ENCODE measurements around the gene CEP89.
"Not testable (repeated sequence)": the region's sequence is repeated elsewhere in the genome, so short reads cannot be mapped to it uniquely, and the experiment has no call there.

DNA sequence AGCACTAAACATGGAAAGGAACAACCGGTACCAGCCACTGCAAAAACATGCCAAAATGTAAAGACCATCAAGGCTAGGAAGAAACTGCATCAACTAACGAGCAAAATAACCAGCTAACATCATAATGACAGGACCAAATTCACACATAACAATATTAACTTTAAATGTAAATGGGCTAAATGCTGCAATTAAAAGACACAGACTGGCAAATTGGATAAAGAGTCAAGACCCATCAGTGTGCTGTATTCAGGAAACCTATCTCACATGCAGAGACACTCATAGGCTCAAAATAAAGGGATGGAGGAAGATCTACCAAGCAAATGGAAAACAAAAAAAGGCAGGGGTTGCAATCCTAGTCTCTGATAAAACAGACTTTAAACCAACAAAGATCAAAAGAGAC is 123.7 kb downstream of the CEP89 start:
- TF ChIP-seq, protein P1, sequence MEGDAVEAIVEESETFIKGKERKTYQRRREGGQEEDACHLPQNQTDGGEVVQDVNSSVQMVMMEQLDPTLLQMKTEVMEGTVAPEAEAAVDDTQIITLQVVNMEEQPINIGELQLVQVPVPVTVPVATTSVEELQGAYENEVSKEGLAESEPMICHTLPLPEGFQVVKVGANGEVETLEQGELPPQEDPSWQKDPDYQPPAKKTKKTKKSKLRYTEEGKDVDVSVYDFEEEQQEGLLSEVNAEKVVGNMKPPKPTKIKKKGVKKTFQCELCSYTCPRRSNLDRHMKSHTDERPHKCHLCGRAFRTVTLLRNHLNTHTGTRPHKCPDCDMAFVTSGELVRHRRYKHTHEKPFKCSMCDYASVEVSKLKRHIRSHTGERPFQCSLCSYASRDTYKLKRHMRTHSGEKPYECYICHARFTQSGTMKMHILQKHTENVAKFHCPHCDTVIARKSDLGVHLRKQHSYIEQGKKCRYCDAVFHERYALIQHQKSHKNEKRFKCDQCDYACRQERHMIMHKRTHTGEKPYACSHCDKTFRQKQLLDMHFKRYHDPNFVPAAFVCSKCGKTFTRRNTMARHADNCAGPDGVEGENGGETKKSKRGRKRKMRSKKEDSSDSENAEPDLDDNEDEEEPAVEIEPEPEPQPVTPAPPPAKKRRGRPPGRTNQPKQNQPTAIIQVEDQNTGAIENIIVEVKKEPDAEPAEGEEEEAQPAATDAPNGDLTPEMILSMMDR (IDR thresholded peaks at IDR 0.05; ENCODE audit: insufficient read depth, low read length, poor library complexity, severe bottlenecking) = not testable (repeated sequence)
- not testable (repeated sequence) for TF ChIP-seq EZH2phosphoT487 (conservative IDR thresholded peaks at IDR 0.05; ENCODE audit: low read length)
